Endothelial cell of umbilical vein (primary cell): ENCODE data around the gene PRDM16. TPM values are rescaled to one million over a fixed set of nuclear protein-coding genes. Genes with fewer than 3 reads are reported as not detected.

Experiments
- BruUV-seq: library from RNA; stranded (reverse); fragments of 400-500 nt; replicated peaks from 2 replicates; lab custom pipeline; 2021; lab: Mats Ljungman, UMichigan
- CTCF ChIA-PET: fragments of 300-600, 350-600 bp; sonication (Branson Sonifier 250); formaldehyde crosslinking; loops from one replicate; lab custom pipeline; 2021; ENCODE audit warnings: antibody characterized with exemption, inconsistent platforms; lab: Charles Lee
- POLR2A ChIA-PET: fragments of 300-600, 350-600 bp; sonication (Branson Sonifier 250); formaldehyde crosslinking; loops from one replicate; lab custom pipeline; 2021; ENCODE audit warnings: antibody characterized with exemption, inconsistent platforms; lab: Charles Lee
- DNase-seq: peaks from one replicate; pipeline ENCODE4 v3.0.0-alpha.2; 2011; ENCODE audit warnings: low read depth, low spot score
- FAIRE-seq: peaks from 2 replicates; lab custom pipeline; 2011; peaks lifted over from hg19 to GRCh38; lab: Jason Lieb, UNC
- H2AFZ ChIP-seq: 2 replicates; pipeline ENCODE4 v1.6.0; 2012; ENCODE audit warnings: low read depth, low read length, control low read depth, inconsistent platforms
- H3K27ac ChIP-seq: 2 replicates; pipeline ENCODE4 v1.5.1; 2011; ENCODE audit warnings: low read depth, mild to moderate bottlenecking, control low read depth, low read length, moderate library complexity; ENCODE audit not compliant: insufficient read depth
- H3K27me3 ChIP-seq, 2 experiments: 2 replicates each; pipeline versions ENCODE4 v1.6.0 to v1.6.1; 2011; ENCODE audit warnings: low read length in 2 of 2, mixed read lengths in 1 of 2; ENCODE audit not compliant: control insufficient read depth in 2 of 2, insufficient read depth in 2 of 2
- H3K36me3 ChIP-seq, 2 experiments: 2 replicates in 1 of 2; 3 replicates in 1 of 2; pipeline ENCODE4 v1.5.1; 2011; ENCODE audit warnings: low read length in 2 of 2, mild to moderate bottlenecking in 1 of 2, moderate library complexity in 1 of 2; ENCODE audit not compliant: control insufficient read depth in 2 of 2, insufficient read depth in 2 of 2; ENCODE audit errors: extremely low read depth in 1 of 2
- H3K4me1 ChIP-seq: 3 replicates; pipeline ENCODE4 v1.5.1; 2011; ENCODE audit warnings: mild to moderate bottlenecking, low read length; ENCODE audit not compliant: control insufficient read depth, insufficient read depth; ENCODE audit errors: extremely low read depth
- H3K4me2 ChIP-seq: 2 replicates; pipeline ENCODE4 v1.6.1; 2011; ENCODE audit warnings: low read length, control low read depth, mixed read lengths; ENCODE audit not compliant: insufficient read depth
- H3K4me3 ChIP-seq, 3 experiments: fragments of 200-600 bp in 1 of 3; sonication (generic), shearing (Covaris generic) in 1 of 3; replicated peaks in 1 of 3; 2 replicates each; pipeline ENCODE4 v1.5.1; 2011 to 2016; ENCODE audit warnings: control low read depth in 3 of 3, low read length in 3 of 3, mild to moderate bottlenecking in 2 of 3, inconsistent platforms in 1 of 3, low read depth in 1 of 3, moderate library complexity in 1 of 3; ENCODE audit not compliant: insufficient read depth in 1 of 3
- H3K79me2 ChIP-seq: 2 replicates; pipeline ENCODE4 v1.6.0; 2012; ENCODE audit warnings: low read length, inconsistent platforms; ENCODE audit not compliant: control insufficient read depth, insufficient read depth
- H3K9ac ChIP-seq: replicated peaks from 2 replicates; pipeline ENCODE3; 2011; ENCODE audit warnings: low read length, control low read depth; ENCODE audit not compliant: insufficient read depth; ENCODE audit errors: extremely low read depth
- H3K9me1 ChIP-seq: replicated peaks from 3 replicates; pipeline ENCODE4 v1.6.0; 2011; ENCODE audit warnings: mild to moderate bottlenecking, low read length; ENCODE audit not compliant: control insufficient read depth, insufficient read depth; ENCODE audit errors: extremely low read depth
- H3K9me3 ChIP-seq: replicated peaks from 2 replicates; pipeline ENCODE4 v1.5.1; 2012; ENCODE audit warnings: low read length, inconsistent platforms; ENCODE audit not compliant: control insufficient read depth, insufficient read depth
- H4K20me1 ChIP-seq: replicated peaks from 2 replicates; pipeline ENCODE3; 2011; ENCODE audit warnings: mild to moderate bottlenecking, low read length; ENCODE audit not compliant: control insufficient read depth, insufficient read depth; ENCODE audit errors: extremely low read depth
- CTCF ChIP-seq, 2 donors: IDR thresholded peaks; 1 replicate in 1 of 2; 2 replicates in 1 of 2; pipeline ENCODE4 v1.5.1; 2011; ENCODE audit warnings: low read length in 2 of 2, mild to moderate bottlenecking in 2 of 2, moderate library complexity in 2 of 2, control low read depth in 1 of 2, inconsistent platforms in 1 of 2, low read depth in 1 of 2; ENCODE audit not compliant: insufficient read depth in 1 of 2; ENCODE audit errors: extremely low read depth in 1 of 2
- EZH2 ChIP-seq: IDR thresholded peaks from 2 replicates; pipeline ENCODE4 v1.6.1; 2012; ENCODE audit warnings: borderline replicate concordance, low read depth, mild to moderate bottlenecking, moderate library complexity, low read length, inconsistent platforms; ENCODE audit not compliant: severe bottlenecking
- FOS ChIP-seq: IDR thresholded peaks from 2 replicates; pipeline ENCODE4 v1.6.1; 2011; ENCODE audit warnings: mild to moderate bottlenecking, low read length, moderate library complexity, borderline replicate concordance; ENCODE audit not compliant: insufficient read depth
- GATA2 ChIP-seq: IDR thresholded peaks from 2 replicates; pipeline ENCODE4 v1.7.0; 2011; ENCODE audit warnings: low read depth, mild to moderate bottlenecking, moderate library complexity, mixed read lengths, low read length; ENCODE audit not compliant: insufficient read length, insufficient read depth
- JUN ChIP-seq: IDR thresholded peaks from 2 replicates; pipeline ENCODE4 v1.6.1; 2011; ENCODE audit warnings: borderline replicate concordance, low read depth; ENCODE audit not compliant: insufficient read length, insufficient read depth
- MAX ChIP-seq: IDR thresholded peaks from 2 replicates; pipeline ENCODE4 v1.6.1; 2011; ENCODE audit not compliant: insufficient read depth, insufficient read length
- MYC ChIP-seq: IDR thresholded peaks from one replicate; pipeline ENCODE4 v1.6.1; 2011; ENCODE audit warnings: mild to moderate bottlenecking, low read depth, low read length
- POLR2A ChIP-seq: IDR thresholded peaks from 2 replicates; pipeline ENCODE4 v1.6.1; 2012; ENCODE audit warnings: low read depth, mild to moderate bottlenecking, control low read depth, low read length
- POLR2AphosphoS5 ChIP-seq: IDR thresholded peaks from 2 replicates; pipeline ENCODE4 v1.6.1; 2012; ENCODE audit warnings: low read depth, mild to moderate bottlenecking, control low read depth, low read length, moderate library complexity; ENCODE audit not compliant: insufficient read depth
- dilution Hi-C: fragments of 300-500 bp; cut with MboI; formaldehyde crosslinking; loops from one replicate; pipeline ENCODE4 v1.15.0; 2019; ENCODE audit warnings: low sequenced_read_pairs; ENCODE audit not compliant: extremely low pct_ligation_motif_present
- intact Hi-C: fragments of 100-400 bp; cut with micrococcal nuclease; formaldehyde crosslinking; loops from one replicate; pipeline ENCODE4 v1.10.0; 2022
- polyA plus RNA-seq, 4 experiments: library from polyadenylated mRNA; depleted of rRNA in 3 of 4; stranded (reverse) in 3 of 4; unstranded in 1 of 4; fragments of >200 nt; gene quantifications; 2 replicates each; pipeline versions ENCODE4 v1.2.1 to v1.2.3, GENCODE V29; 2011 to 2012; ENCODE audit warnings: missing spikeins in 1 of 4
- total RNA-seq: library from RNA; stranded (reverse); gene quantifications from 2 replicates; pipeline ENCODE4 v1.2.3, GENCODE V29; 2021

Gene PRDM16
- total and polyA plus RNA-seq, 2 donors (not counting 3 experiments of a cell fraction or from before 2014, with no cell fraction given) = not detected

- Histone ChIP-seq H3K27me3 (no peaks in the 10 kb centered on the region), H2AFZ (no peak overlapping the region), H3K9ac (no peak overlapping the region), H3K4me2 (no peak overlapping the region), H3K36me3 (no peaks in the 10 kb centered on the region), H3K4me3 (no peak overlapping the region), H3K9me1 (no peaks in the 10 kb centered on the region), H3K9me3 (no peaks in the 10 kb centered on the region), H3K4me1 (no peaks in the 10 kb centered on the region), H3K27ac (no peak overlapping the region), H3K79me2 (no peaks in the 10 kb centered on the region), H4K20me1 (no peaks in the 10 kb centered on the region)
- DNase-seq (no peak), FAIRE-seq (no peak)
- POLR2A ChIA-PET = no interaction called here
- dilution Hi-C loops (no loop called here), intact Hi-C loops (no loop called here)
- CTCF ChIA-PET = no interaction called here
- BruUV-seq = no TSS peak
- no peak for TF ChIP-seq MYC
- no peak for TF ChIP-seq CTCF (IDR thresholded peaks at IDR 0.05; ENCODE audit: extremely low read depth in 1 of 2, insufficient read depth in 1 of 2, low read depth in 1 of 2, low read length in 2 of 2)
- TF ChIP-seq EZH2 = no peak
- TF ChIP-seq POLR2AphosphoS5 = no peak
- no peak for TF ChIP-seq JUN
- TF ChIP-seq FOS = no peak
- TF ChIP-seq MAX = no peak
- no peak for TF ChIP-seq POLR2A
- no peak for TF ChIP-seq GATA2
These were observed 32.3 kb downstream of the PRDM16 start for GRCh38 chr1:3101124-3101939.
